ENCODE results near the gene CCDC38. TPM values are rescaled to one million over a fixed set of nuclear protein-coding genes. Genes with fewer than 3 reads are reported as not detected.

Gene CCDC38
- total and polyA plus RNA-seq, 9 of the 15 experiments (the other 6 are each of a cell fraction or from before 2014, with no cell fraction given) = not detected

GRCh38 chr12:95881331-95881955 lies 61.0 kb downstream of the CCDC38 start (continued):
- TF ChIP-seq ZBTB34 (CRISPR knock-in tag; IDR thresholded peaks at IDR 0.05) (no peak), ZNF41 (CRISPR knock-in tag; conservative IDR thresholded peaks at IDR 0.05) (no peak), MEF2D (tag; conservative IDR thresholded peaks at IDR 0.05; ENCODE audit: low read depth) (no peak), MNT (conservative IDR thresholded peaks at IDR 0.05) (no peak), ZFP91 (CRISPR knock-in tag; IDR thresholded peaks at IDR 0.05) (no peak), ZHX1 (conservative IDR thresholded peaks at IDR 0.05; ENCODE audit: low read length) (no peak), KHSRP (IDR thresholded peaks at IDR 0.05) (no peak), FOSL1 (tag; conservative IDR thresholded peaks at IDR 0.05) (no peak), HMGN3 (IDR thresholded peaks at IDR 0.05; ENCODE audit: borderline replicate concordance, extremely low read depth, insufficient read length, low read depth, low read length) (no peak), MYNN (IDR thresholded peaks at IDR 0.05) (no peak), MYNN (CRISPR knock-in tag; IDR thresholded peaks at IDR 0.05) (no peak), TCF7 (IDR thresholded peaks at IDR 0.05; ENCODE audit: borderline replicate concordance) (no peak)
